ENCODE results near the gene SCAMP3. TPM values are rescaled to one million over a fixed set of nuclear protein-coding genes. Genes with fewer than 3 reads are reported as not detected.
"Not testable (repeated sequence)": the region's sequence is repeated elsewhere in the genome, so short reads cannot be mapped to it uniquely, and the experiment has no call there.

SCAMP3 gene
- total RNA-seq, 4 donors from 2014 or later, result 10.0 to 44.4 (median 29.2) TPM

DNA sequence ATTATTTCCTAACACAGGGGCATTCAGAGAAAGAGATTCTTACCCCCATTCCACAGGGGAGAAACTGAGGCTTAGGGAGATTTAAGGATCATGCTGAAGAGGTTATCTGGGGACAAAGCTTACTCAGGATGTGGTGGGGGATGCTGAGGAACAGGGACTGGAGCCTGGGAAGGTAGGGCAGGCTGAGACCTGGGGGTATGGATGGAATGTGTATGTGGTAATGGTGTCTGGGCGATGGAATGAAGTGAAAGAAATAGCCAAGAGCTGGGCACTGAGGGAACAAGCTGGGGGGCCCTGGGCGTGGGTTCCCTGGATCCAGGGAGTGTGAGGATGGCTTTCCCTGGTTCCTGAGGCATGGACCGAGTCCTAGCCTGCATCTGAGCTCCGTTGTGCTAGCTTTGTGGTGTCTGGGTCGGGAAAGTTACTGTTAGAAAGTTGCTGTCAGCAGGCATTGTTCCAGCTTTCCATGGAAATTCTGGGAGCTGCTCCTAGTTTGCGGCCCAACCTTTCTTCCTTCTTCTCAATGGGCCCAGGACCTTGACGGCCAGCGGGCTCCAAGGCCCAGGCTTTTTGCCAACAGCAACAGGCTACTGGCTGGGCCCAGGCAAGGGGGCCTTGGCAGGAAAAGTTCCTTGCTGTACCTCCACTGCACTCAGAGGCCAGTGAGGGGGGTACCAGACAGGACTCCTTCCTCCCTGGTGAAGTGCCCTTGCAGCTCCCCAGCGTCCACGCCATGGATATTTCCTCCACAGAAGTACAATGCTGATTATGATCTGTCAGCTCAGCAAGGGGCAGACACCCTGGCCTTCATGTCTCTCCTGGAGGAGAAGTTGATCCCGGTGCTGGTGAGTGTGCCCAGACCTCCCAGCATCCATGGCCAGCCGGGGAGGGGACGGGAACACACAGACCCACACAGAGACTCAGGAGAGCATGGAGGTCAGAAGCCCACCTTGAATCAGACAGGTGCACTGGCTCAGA, 29.9 kb downstream of the SCAMP3 start:
- H3K27ac ChIP-seq, result peak overlapping the region; percentile 42 to 68
- H3K4me3 ChIP-seq; H3K4me1 ChIP-seq; H3K27me3 ChIP-seq; H3K9me3 ChIP-seq; H3K36me3 ChIP-seq; intact Hi-C loops (cut with DNase I; ENCODE audit: low total_unique reads): not testable (repeated sequence)
- DNase-seq, result peak in 1 of 2 donors; percentile 46

- H3K4me1 ChIP-seq; DNase-seq; H3K27me3 ChIP-seq; H3K9me3 ChIP-seq; H3K4me3 ChIP-seq; H3K36me3 ChIP-seq; intact Hi-C loops (cut with DNase I; ENCODE audit: low total_unique reads); H3K27ac ChIP-seq: not testable (repeated sequence)
Observed at GRCh38 chr1:155231302-155231701, 30.9 kb downstream of the SCAMP3 start.

GRCh38 chr1:155228096-155228427, 34.1 kb downstream of the SCAMP3 start:
- peak overlapping the region; percentile 37 to 84 for H3K4me3 ChIP-seq
- no peaks in the 10 kb centered on the region for H3K36me3 ChIP-seq

DNA sequence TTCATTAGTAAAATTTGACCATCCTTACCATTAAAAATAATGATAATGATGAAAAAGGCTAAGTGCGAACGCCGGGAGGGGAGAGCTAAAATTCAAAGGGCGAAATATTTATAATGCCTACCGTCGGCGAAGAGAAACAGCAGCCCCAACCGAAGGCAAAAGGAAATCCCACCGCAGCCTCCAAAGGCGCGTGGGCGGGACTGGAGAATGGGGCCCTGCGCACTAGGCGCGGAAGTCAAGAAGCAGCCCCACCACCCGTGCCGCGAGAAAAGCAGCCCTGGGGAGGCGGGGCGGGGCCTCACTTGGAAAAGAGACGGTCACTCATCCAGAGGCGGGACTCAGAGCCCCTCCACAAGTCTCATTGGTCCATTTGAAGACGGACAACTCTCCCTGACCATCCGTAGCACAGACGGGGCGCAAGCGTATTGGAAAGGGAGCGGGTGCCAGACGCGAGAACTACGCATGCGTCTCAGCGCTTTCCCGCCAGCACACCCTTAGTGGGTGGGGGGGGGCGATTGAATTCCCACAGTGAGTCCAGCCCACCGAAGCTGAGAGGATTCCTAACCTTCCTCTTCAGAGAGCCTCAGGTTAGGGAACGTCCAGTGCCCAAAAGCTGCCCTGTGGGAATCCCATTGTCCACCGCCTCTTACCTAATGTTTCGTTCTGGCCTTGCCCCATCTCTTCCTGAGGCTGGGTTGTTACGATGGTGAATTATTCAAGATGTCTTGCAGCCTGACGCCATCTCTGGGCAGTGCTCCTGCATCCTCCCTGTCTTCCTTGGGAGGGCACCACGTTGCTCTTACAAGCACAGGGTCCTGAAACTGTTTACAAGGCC, 34.7 kb downstream of the SCAMP3 start:
- H3K4me1 ChIP-seq, result no peaks in the 10 kb centered on the region
- H3K4me3 ChIP-seq, result peak overlapping the region; percentile 49 to 84
- DNase-seq, result peak; percentile 98 to 99
- no peaks in the 10 kb centered on the region for H3K9me3 ChIP-seq
- H3K36me3 ChIP-seq, result no peaks in the 10 kb centered on the region
- TF ChIP-seq CTCF (IDR thresholded peaks at IDR 0.05) (peak in 2 of 4 experiments; percentile 6 to 25), POLR2A (IDR thresholded peaks at IDR 0.05) (peak; percentile 73 to 81)
- no peaks in the 10 kb centered on the region for H3K27me3 ChIP-seq
- H3K27ac ChIP-seq, result peak overlapping the region; percentile 87 to 96
- intact Hi-C loops (cut with DNase I; ENCODE audit: low total_unique reads), result loop anchor here (1.0 to 5.0 kb wide), 2 partner anchors 21 to 50 kb away; no protein-coding TSS in a partner anchor

More at GRCh38 chr1:155228096-155228427, 34.1 kb downstream of the SCAMP3 start:
- H3K27ac ChIP-seq, result peak overlapping the region; percentile 87 to 96
- DNase-seq, result no peak
- TF ChIP-seq CTCF (IDR thresholded peaks at IDR 0.05) (no peak), POLR2A (IDR thresholded peaks at IDR 0.05) (no peak)
- no peaks in the 10 kb centered on the region for H3K27me3 ChIP-seq
- no peaks in the 10 kb centered on the region for H3K9me3 ChIP-seq
- intact Hi-C loops (cut with DNase I; ENCODE audit: low total_unique reads), result loop anchor here (5.0 kb wide), 1 partner anchor 51 kb away; no protein-coding TSS in a partner anchor
- H3K4me1 ChIP-seq, result no peaks in the 10 kb centered on the region

DNA sequence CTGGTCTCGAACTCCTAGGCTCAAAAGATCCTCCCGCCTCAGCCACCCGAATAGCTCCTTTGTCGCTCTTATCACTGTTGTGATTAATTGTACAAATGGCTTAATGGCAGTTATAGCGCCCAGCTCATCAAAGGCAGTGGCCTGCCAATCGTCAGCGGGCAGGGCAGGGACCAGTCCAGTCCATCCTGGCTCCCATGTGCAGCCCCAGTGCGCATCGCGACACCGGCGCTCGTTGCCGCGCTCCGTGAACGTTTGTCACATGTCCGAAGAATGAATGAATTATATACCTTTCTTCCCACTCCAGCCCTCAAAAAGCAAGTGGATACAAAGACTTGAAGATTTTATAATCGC, 35.3 kb downstream of the SCAMP3 start:
- no peak for TF ChIP-seq CTCF (IDR thresholded peaks at IDR 0.05)
- TF ChIP-seq POLR2A (IDR thresholded peaks at IDR 0.05), result no peak
- DNase-seq, result peak in 1 of 2 donors; percentile 45
- Histone ChIP-seq H3K4me3 (peak overlapping the region; percentile 49 to 84), H3K4me1 (no peaks in the 10 kb centered on the region), H3K9me3 (no peaks in the 10 kb centered on the region), H3K27me3 (no peaks in the 10 kb centered on the region), H3K36me3 (no peaks in the 10 kb centered on the region), H3K27ac (peak overlapping the region; percentile 84 to 96)
- intact Hi-C loops (cut with DNase I; ENCODE audit: low total_unique reads), result loop anchor here (1.0 to 5.0 kb wide), 2 partner anchors 21 to 50 kb away; no protein-coding TSS in a partner anchor

Data from uterus (tissue), 4 donors.